DMS 273 (cell line): ENCODE data around the gene CCT2.

Experiments
- DNase-seq: peaks from one replicate; lab custom pipeline; 2025; ENCODE audit not compliant: unreplicated experiment; lab: John Stamatoyannopoulos, UW

The CCT2 gene

DNA sequence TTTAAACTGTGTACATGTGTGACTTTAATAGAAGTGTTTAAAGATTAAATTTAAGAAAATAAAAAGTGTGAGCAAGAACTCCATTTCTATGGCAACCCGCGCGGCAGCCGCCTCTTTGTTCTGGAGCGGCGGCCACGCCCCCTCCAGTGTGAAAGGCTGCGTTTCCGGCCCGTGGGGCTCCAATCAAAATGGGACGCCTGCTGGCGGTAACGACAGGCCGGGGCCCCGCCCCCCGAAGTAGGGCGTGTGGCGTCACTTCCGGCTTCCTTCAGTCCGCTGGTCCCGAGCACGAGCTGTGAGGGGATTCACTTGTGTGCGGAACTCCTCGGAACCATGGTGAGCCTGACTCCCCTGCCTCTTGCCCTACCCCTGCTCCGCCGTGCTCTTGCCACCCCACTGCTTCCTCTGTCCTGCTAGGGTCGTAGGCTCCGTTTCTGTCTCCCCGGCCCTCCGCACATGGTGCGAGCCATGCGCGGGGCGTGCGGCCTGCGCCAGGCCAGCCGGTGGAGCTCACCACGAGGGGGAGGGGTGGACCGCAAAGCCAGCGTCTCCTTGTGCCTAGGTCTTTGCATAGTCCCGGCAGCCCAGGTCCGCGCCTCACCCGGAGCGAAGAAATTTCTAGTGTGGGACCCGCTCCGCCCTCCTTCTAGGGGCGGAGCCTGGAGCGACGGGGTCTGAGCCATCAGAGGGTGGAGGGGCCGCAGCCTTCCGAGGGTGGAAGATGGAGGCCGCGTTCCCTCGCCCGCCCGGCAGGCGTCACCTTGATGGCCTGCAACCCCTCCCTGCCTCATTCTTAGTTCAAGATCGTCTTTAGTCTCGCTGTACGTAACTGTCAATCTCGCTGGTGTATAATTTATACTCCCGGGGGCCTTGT lies at the start of gene CCT2:
Gene CCT2 (plus strand): TSS at position 271 of the 874 bp plus-strand sequence. CDS start 63 bp downstream, at position 334.
- DNase-seq, result peak; percentile 97

DNA sequence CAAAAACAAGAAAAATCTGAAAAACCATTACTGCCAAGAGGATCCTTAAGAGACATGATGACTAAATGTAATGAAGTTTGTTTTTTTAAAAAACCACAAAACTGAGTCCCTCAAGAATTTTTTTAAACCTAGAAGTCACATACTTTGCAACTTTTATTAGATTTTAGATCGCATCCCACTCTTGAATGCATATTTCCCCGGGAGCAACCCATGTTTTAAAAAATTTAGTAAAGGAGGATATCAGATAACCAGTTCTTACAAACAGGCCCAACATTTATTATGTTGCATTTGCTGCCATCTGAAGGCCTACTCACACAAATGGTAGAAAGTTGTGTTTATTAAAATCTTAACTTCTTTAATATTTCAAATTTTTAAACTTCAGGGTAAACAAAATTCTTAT lies 44.3 kb upstream of the CCT2 start:
- DNase-seq, result no peak

DNA sequence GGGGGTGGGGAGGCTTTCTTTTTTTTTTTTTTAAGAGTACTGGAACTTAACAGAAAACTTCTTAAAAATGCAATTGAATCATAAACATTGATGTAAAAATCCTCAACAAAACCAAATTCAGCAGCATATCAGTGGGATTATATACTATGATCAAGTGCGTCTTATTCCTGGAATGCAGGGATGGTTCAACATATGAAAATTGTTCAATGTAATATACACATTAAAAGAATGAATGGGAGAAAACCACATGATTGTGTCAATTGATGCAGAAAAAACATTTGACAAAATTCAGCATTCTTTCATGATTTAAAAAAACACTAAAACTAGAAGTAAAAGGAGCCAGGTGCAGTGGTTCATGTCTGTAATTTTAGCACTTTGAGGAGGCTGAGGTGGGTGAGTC lies 41.2 kb upstream of the CCT2 start:
- no peak for DNase-seq

DNA sequence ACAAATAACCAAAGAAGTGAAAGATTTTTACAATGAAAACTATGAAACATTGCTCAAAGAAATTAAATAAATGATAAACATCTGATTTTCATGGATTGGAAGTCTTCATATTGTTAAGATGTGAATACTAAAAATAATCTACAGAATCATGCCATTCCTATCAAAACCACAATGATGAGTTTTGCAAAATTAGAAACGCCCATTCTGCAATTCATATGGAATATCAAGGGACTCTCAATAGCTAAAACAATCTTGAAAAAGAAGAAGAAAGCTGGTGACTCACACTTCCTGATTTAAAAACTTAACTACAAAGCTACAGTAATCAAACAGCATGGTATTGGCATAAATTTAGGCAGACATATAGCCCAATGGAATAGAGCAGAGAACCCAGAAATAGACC lies 40.2 kb upstream of the CCT2 start:
- no peak for DNase-seq

DNA sequence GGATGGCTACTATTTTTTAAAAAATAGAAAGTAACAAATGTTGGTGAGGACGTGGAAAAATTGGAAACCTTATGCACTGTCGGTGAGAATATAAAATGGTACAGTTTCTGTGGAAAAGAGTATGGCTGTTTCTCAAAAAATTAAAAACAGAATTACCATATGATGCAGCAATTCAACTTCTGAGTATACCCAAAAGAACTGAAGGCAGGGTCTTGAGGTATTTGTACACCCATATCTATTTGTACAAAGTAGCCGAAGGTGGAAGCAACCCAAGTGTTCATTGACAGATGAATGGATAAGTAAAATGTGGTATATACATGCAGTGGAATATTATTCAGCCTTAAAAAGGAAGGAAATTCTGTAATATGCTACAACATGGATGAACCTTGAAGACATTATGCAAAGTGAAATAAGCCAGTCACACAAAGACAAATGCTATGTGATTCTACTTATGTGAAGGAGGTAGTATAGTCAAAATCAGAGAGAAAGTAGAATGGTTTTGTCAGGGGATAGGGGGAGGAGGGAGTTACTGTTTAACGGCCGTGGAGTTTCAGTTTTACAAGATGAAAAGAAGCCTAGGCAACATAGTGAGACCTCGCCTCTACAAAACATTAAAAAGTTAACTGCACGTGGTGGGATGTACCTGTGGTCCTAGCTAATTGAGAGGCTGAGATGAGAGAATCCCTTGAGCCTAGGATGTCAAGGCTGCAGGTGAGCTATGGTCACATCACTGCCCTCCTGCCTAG lies 38.4 kb upstream of the CCT2 start:
- no peak for DNase-seq

DNA sequence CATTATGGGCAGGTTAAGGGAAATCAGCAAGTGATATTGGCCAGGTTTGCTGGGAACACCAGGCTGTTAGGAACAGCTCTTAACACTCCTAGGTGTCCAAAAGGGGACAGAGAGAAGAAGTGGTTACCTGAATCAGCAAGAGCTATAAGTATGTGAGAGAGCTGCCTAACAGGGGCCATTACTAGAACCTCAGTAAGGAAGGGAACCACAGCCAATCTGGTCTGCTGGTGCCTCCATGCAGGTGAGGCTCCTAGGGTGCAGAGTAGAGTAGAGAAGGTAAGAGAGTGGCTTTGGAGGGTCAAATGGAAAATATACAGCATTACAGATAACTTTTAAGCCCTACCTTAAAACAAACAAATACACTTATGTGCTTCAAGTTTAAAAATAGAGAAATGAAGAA lies 36.6 kb upstream of the CCT2 start:
- no peak for DNase-seq

DNA sequence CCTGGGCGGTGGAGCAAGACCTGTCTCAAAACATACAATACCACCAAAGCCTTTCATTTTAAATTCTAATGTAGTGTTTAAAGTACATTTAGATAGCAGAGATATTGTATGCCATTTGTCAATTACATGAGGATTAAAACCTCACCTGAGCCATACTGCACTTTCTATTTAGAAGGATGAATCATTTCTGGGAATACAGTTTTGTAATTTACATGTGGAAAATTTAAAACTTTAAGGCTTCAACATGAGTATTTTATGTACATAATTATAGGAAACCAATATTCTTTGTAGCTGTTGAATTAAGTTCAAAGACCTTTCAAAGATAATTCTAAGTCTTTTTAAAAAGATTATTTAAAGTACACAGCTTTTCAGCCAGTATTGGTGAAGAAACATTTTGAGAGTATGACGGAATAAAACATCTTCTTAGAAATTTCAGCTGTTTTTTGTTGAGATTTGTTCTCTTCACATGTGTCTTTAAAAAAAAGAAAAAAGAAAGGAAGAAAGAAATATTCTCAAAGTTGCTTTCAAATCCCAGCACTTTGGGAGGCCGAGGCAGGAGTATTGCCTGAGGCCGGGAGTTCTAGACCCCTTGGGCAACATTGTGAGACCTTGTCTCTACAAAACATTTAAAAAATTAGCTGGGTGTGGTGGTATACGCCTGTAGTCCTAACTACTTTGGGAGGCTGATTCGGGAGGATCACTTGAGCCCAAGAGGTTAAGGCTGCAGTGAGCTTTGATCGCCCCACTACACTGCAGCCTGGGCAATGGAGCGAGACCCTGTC lies 34.5 kb upstream of the CCT2 start:
- DNase-seq, result no peak

DNA sequence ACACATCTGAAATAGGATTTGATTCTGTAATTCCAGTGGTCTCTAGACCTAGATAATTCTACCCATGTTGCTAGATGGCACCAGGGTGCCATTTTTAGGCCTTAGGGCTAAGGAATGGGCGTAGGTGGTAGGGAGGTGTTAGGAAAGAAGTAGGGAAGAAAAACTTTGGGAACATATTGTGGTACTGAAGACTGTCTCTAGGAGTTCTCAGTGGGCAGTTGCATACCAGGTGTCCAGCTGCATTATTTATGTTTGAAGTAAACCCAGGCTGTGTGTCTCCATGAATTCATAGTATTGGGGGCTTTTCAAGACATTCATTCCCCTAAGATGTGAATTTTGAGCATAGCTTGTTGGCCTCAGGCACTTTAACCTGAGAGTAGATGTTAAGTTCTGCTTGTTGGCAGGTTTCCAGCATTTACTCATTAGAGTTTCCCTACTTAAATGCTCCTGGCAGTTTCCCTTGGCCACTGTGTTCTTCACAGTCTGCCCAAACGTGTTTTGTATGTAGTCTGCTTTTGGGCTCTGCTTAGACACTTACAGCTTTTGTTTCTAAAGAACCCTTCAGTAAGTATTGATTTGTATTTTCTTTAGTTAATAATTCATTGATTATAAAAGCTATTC lies 31.5 kb upstream of the CCT2 start:
- peak; percentile 67 for DNase-seq

DNA sequence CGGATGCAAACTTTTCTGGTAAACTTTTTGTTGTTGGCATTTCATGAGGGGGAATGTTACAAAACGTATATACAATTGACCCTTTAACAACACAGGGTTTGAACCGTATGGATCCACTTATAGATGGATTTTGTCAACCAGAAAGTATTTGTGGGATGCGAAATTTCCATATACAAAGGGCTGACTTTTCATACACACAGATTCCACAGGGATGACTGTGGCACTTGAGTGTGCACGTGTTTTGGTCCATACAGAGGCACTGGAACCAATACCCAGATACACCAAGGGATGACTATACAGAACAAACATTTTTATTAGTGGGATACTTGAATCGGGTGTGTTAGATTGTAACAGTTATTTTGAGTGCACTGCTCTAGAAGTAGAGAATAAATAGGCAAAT lies 29.8 kb upstream of the CCT2 start:
- DNase-seq, result no peak

DNA sequence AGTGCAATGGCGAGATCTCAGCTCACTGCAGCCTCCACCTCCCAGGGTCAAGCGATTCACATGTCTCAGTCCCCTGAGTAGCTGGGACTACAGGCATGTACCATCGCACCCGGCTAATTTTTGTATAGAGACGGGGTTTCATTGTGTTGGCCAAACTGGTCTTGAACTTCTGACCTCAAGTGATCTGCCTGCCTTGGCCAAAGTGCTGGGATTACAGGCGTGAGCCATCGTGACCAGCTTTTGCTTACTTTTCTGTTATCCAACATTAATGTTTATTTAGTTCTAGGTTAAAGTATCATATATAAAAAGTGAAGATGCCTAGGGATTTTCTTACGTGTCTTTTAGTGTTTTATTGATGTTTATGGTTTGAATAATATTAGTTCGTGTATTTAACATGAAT lies 28.9 kb upstream of the CCT2 start:
- DNase-seq, result no peak

DNA sequence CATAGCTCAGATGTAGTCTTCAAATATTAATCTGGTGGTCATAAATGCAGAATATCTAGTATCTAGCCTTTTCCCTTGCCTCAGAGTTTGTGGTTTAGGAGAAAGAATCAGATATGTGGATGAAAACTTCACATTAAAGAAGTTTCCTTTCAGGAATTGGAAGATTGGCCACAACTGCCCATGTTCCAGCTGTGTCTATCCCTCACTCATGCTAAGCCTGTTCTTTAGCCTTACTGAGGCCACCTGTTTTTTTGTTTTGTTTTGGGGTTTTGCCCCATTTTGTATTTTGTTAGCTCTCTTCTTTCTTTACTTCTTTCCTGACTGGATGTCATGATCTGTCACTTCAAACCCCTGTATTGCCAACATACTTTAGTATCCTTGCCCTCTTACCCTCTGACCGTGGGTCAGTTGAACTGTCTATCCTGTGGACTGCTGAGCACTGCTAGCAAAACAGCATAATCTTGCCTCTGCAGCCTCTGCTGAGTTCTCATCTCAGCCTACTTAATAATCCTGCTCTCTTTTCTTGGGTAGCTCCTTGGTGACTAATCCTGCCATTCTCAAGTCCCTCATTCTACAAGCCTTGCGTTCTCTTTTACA lies 22.0 kb upstream of the CCT2 start:
- DNase-seq, result no peak

DNA sequence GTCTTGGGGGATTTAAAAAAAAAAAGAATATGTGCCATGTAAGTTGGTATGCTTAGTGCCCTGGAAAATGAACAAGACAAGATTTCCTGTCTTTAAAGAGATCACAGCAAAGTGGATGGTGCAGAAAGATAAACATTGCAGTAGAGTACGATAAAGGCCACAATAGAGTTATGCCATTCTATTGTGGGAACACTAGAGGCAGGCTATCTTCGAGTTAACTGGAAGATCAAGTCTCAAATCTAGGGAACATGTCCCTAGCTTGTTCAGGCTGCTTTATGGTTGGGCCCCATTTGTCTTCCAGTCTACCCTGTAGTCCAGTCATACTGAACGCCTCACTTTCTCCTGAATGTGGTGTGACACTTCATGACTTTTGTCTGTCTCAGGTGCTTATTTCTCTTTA lies 18.7 kb upstream of the CCT2 start:
- DNase-seq, result peak; percentile 0

DNA sequence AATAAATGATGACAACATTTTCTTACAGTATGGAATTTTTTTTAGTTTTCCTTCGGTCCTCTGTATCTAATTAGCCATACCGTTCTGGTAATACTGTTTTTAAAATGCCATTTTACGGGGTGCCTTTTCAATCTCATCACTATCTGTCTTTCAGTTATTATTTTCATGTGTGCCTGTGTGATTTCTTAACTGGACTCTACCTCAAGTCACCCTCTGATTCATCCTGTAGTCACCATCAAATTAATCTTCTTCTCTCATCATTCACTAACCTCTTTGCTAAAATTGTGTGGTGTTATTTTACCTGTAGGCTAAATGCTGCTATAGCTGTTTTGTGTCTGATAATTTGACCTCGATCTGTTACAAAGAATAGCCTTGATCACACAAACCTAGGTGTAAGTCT lies 16.0 kb upstream of the CCT2 start:
- DNase-seq, result no peak

DNA sequence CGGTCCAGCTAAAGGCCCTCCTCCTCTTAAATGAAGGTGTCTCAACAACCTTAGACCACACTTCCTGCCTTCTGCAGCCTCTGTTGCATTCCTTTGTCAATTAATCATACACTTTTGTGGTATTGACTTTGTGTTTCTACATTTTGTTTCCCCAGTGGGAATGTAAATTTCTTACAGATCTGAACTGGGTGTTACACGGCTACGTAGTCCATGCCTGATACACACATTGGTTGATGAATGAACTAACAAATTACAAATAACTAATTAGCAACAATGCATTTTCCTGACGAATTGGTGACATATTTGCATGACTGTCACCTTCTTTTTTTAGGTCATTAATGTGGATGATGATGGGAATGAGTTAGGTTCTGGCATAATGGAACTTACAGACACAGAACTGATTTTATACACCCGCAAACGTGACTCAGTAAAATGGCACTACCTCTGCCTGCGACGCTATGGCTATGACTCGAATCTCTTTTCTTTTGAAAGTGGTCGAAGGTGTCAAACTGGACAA lies 15.2 kb upstream of the CCT2 start:
- DNase-seq, result no peak

DNA sequence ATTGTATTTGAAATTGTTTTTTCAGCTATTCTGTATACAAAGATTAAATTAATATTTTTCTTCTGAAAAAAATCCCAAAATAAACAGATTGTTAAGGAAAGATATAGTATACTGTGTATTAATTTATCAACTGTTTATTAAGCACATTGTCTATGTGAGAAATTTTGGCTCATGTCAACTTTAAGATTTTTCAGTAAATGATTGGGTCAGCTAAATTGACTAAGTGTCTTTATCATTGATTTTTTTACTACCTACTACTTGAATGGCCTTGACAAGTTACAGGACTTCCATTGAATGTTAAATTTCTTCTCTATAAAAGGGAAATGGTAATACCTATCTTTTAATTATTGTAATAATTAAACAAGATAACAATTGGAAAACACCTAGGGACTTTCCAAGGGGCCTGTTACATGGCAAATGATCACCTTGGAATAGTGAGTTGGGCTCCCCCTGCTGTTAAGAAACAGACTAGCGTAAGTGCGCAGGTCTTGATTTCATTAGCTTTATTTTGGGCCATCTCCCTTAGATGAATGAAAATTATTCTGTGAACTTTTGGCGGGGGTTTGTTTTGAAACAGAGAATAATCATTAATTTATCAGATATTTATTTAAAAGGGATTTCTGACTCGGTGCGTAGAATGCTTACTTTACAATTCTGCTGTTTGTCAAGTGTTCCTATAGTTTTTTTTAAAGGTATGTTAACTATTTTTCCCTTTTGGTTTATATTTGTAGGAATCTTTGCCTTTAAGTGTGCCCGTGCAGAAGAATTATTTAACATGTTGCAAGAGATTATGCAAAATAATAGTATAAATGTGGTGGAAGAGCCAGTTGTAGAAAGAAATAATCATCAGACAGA lies 14.5 kb upstream of the CCT2 start:
- DNase-seq, result peak; percentile 74

DNA sequence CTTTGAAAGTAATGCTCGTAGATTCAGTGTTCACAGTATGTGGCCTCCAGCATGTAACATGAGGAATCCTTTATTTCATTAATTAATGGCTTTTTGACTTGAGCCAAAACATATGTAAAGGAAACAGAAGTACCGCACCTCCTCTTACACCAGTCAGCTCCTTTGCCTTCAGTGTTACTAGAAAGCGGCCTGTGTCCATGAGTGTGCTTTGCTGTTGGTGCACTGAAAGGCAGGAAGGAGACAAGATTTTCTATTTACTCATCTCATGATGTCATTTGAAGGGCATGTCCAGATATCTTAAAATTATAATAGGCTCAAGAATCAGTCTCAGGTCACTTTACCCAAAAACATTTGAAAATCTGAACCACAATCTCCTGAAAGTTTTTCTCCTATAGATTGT lies 9.9 kb upstream of the CCT2 start:
- DNase-seq, result no peak

DNA sequence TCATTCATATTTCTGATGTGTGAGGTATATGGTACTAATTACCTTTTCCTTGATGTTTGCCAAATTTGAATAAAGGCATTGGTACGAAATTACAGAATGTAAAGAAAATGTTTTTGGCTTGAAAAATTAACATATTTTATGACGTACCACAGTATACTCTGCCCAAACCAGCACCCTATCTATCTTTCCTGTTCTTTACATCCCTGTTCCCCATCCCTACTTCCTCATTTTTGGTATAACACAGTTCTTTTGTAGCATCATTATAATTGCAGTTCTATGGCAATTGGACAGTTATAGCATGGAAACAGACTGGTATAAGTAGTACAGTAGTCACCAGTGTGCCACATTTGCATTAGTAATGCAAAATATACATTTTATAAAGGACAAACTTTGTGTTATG lies 7.0 kb upstream of the CCT2 start:
- no peak for DNase-seq

DNA sequence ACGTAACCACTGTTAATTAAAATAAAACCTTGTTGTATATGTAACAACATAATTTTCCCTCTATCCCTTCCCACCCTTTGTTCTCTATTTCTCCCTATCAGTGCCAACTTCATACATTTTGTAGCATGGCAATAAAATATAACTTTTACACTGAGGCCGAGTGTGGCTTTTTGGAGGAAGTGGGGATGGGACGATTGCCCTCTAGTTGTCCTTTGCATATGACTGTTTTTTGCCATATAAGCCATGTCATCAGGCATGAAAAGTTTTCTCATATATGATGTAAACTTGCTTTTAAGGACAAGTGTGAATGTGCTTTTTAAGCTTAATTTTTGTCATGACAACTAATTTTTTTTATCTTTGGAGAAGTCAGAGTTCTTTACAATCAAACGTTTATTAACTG lies 6.2 kb upstream of the CCT2 start:
- DNase-seq, result no peak

DNA sequence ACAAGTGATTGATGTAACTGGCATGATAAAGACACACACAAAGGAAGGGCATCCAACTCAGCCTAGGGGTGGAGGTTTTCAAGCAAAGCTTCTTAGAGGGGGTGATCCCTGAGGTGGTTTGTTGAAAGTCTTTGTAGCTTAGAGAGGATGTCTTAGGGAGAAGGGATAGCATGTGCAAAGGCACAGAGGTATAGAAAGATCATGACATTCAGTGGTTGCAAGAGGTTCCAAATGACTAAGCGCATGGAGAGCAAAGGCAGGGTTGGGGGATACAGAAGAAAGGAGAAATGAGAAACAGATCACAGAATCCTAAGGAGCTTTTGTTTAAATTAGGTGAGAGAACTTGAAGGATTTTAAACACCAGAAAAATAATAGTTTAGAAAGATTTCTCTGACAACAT lies 5.2 kb upstream of the CCT2 start:
- DNase-seq, result no peak

DNA sequence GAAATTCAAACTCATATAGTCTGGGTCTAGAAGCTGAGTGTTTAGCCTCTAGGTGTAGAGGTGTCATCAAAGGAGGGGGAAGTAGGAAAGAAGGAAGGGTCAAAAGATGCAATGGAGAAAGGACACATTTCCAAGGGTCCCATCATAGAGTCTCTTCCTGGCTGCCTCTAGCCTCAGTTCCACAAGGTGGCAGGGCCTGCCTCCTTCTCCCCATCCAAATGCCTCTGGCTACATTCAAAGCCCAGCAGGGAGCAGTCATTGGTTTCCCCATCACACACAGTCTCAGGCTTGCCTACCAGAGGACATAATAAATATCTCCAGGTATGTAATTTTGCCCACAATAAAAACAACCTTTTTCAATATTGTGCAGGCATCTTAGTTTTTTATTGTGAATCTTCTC lies 2.1 kb upstream of the CCT2 start:
- peak; percentile 37 for DNase-seq
